ENCODE data around the gene FADS3.
A peak's percentile ranks its signal among the peaks of the same experiment; 100 is the strongest.
"Not testable (repeated sequence)": the region's sequence is repeated elsewhere in the genome, so short reads cannot be mapped to it uniquely, and the experiment has no call there.

Gene FADS3

DNA sequence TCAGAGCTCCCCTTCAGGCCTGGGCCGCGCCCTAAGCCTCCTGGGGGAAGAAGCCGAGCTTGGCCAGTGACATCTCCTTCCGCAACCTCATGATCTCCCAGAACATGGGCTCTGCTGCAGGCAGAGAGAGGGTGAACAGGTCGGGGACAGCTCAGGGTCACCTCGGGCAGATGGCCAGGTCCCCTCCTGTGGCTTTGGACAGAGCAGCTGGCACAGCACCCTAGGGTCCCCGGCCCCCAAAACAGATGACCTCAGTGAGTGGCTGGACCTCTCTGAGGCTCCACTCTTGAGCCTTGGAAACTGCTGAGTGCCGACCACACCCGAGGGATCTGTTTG, 6.9 kb upstream of the FADS3 start:
- no peak for DNase-seq (ENCODE audit: low spot score)

DNA sequence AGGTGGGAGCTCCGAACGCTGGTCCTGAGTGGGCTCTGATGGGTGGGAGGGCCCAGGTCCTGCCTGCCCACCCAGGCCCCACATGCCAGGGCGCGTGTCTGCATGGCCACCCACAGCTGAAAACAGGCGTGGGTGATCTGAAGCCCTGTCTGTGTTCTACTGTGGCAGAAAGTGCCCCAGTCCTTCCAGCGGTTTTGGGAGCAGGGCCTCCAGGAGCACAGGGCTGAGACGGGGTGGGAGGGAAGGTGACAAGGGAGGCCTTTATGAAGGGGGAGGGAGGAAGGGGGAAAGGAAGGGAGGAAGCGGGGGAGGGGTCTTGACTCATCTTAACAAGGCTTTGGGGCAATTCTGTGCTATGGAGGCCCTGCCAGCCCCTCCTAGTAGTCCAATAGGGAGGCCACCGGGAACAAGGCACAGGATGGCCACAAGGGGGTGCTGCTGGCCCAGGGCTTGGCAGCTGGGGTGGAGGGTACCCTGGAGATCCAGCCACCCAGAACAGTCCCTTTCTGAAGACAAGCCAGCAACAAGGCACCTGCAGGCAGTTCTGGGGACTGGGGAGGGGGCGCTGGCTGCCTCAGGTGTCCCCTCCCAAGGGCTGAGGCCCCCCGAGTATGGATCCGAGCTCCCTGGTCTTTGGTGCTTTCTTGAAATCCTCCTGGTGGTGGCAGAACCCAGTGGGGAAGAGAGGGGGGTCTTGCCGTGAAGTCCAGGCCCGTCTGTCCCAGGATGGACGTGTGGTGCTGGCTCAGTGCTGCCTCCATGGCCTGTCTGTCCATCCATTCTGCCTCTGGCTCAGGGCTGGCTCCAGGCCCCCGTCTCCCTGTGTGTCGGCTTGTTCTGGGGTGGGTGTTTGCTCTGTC, 6.3 kb upstream of the FADS3 start:
- DNase-seq (ENCODE audit: low spot score) = peak; percentile 94

DNA sequence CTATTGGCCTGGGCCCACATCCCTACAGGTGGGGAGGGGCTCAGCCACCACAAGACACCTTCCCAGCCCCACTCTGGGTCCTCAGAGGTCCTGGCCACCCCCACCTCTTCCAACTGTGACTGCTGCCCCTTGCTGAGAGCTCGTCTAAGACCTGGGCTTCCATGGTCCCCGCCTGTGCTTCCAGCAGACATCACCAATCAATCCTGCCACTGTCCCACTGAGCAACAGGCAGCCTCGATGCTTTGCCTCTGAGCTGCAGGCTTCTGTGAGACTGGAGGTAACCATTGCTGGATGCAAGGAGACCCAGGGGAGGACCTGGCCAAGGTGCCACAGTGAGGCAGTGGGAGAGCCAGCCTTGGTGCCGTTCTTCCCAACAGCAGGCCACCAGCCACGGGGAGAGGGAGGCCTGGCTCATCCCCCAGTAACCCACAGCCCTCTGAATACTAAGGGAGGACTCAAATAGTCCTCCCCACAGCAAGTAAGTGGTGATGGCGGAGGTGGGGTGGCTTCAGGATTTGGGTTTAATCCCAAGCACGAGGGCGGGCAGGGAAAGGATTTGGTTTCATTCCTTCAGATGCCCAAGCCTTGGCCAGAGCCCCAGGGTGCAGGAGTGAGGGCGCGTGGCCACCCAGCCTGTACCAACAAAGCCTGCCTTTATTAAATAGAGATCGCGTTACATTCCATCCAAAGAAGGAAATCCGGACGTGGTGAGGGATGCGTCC, 5.5 kb upstream of the FADS3 start:
- no peak for DNase-seq (ENCODE audit: low spot score)

DNA sequence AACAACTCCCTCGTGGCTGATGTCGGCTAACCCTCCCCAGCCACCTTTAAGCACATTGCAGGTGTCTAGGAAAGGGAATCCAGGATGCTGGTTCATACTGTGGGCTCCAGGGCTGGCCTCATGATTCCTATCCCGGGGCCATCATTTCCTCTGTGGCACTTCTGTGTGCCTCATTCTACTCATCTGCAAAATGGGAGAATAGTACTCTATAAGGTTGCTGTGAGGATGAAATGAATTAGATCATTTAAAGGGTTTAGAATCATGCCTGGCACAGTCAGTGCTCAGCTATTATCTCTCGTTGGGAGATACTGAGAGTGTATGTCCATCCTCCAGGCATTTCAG, 4.3 kb upstream of the FADS3 start:
- DNase-seq (ENCODE audit: low spot score) = no peak

DNA sequence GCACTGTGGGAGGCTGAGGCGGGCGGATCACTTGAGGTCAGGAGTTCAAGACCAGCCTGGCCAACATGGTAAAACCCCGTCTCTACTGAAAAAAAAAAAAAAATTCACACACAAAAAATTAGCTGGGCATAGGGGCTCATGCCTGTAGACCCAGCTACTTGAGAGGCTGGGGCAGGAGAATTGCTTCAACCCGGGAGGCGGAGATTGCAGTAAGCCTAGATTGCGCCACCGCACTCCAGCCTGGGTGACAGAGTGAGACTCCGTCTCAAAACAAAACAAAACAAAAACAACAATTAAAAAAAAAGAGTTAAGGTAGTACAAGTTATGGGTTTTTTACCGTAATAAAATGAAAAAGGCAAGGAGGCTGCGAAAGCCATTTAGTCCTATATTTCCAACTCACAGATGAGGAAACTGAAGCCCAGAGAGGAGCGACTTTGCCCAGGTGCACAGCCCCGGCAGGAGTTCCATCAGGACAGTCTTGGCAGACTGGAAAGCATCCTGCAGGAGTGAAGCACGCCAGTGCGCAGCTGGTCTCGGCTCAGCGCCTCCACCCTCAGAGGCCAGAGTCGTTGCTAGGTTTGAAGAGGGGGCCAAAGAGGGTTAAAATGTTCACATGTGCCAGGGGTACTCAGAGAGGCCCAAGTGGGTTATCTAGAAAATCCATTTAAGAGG, 3.8 kb upstream of the FADS3 start:
- no peak for DNase-seq (ENCODE audit: low spot score)

DNA sequence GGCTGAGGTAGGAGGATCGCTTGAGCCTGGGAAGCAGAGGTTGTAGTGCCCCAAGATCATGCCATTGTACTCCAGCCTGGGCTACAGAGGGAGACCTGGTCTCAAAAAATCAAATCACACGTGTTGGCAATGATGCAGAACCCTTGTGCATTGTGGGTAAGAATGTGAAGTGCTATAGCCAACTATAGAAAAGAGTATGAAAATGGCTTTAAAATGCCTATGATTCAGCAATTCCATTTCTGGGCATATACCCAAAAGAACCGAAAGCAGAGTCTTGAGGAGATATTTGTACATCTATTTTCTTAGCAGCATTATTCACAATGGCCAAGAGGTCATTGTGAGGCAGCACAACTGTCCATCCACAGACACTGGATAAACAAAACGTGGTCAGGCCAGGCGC, 2.6 kb upstream of the FADS3 start:
- peak; percentile 75 for DNase-seq (ENCODE audit: low spot score)

DNA sequence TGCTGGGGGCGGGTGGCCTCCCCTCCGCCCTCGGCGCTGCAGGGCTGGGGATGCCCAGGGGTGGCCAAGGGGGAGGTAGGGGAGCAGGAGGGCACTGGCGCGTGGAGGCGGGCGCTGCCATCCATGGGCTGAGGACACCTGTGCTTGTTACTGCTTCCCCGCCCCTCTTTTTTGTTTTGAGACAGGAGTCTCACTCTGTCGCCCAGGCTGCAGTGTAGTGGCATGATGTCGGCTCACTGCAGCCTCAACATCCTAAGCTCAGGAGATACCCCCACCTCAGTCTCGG, 683 bp upstream of the FADS3 start:
- DNase-seq (ENCODE audit: low spot score) = no peak

DNA sequence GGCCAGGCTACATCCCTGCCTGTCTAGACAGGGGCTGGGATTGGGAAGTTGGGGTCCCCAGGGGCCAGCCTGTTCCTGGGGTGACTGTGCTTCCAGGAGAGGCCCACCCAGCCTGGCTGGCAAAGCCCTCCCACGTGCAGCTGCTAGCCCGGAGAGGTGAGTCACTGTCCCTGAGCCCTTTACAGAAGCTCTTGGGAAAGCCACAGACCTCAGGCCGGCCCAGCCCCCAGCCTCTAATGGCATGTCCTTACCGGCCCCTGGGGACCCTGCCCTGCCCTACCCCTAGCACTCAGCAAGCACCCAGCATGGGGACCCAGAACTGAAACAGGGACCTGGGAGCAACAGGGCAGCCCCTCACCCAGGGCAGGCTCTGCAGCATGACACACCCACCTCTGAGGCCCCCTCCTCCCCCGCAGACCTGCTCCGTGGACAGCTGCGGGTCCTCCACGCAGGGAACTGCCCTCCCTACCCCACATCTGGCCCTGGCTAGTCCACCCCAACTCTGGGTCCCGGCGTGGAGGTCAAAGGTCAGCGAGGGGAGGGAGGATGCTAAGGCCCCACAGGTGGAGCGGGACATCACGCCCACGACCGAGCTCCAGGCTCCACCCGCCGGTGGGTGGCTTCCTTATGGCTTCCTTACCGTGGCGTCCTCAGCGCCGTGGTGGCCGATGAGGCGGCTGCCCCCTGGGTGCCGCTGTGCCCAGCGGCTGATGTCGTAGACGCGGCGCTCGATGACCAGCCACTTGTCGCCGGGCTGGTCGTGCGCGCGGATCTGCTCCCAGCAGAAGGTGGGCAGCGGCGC, 615 bp downstream of the FADS3 start:
- DNase-seq (ENCODE audit: low spot score) = peak; percentile 92

DNA sequence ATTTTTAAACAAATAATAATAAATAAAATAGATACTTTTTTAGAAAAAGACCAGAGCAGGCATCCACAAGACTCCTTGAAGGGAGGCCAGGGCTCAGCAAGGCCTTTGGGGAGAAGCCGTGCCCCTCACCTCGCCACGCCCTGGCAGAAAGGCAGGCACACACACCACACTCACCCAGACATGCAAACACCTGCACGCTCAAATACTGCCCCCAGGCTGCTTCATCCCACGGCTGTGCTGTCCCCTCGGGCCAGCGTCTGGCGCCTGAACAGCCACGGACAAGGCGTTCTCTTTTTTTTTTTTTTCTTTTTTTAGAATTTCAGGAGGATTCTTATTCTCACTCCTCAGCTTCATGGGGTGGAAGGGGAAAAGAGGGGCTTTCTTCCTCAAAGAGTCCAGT, 1.5 kb downstream of the FADS3 start:
- no peak for DNase-seq (ENCODE audit: low spot score)

DNA sequence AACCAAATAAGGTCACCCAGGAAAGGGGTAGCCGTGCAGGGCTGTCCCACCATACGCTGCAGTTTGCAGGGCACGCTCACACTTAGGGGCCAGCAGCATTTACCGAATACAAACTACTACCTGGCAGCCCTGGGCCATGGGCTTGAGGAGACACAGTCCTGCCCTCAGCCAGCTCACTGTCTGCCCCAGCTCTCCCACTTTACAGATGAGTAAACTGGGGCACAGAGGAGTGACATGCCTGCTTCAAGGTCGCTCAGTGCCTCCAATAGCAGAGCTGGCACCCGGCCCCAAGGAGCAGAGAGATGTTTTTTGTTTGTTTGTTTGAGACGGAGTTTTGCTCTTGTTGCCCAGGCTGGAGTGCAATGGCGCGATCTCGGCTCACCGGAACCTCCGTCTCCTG, 2.8 kb downstream of the FADS3 start:
- no peak for DNase-seq (ENCODE audit: low spot score)

DNA sequence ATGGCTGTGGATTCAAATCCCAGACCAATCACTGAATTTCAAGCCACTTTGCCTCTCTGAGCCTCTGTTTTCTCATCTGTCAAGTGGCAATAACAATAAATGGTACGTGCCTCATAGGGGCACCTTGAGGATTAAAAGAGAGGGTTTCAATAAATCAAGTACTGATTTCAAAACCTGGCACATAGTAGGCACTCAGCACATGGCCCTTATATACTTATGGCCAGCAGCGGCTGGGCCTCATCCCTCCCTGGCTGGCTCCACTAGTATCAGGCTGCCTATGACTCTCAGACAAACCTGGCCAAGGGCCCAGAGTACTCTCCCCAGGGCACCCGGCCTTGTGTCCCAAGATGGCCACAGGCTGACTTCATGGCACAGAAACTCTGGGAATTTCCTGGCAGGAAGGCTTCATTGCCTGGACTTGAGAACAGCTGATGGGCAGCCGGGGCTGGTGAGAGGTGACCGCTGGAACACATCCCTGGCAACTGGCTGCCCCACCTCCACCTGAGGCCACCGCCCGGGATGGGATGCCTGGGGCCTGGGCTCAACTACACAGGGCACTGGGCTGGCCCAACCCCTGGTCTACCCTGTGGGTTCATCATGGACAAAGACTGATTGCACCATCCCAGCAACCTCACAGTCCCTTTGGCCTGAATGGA, 3.4 kb downstream of the FADS3 start:
- DNase-seq (ENCODE audit: low spot score) = peak; percentile 94

DNA sequence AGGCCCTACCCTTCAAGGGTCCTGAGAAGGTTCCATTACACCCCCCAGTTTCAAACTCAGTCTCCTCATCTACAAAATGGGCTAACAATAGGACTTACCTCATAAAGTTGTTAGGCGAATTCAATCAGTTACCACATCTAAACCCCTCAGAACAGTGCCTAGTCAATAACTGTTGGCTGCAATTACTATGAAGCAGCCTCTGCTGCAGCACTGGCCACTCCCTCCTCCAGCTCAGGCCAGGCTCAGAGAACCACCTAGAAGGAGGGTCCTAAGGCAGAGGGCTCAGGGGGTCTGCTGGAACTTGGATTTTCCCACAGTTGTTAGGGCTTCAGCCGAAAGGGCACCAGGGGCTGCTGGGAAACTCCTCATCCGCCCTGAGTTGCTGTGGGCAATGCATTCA, 4.7 kb downstream of the FADS3 start:
- DNase-seq (ENCODE audit: low spot score) = no peak

DNA sequence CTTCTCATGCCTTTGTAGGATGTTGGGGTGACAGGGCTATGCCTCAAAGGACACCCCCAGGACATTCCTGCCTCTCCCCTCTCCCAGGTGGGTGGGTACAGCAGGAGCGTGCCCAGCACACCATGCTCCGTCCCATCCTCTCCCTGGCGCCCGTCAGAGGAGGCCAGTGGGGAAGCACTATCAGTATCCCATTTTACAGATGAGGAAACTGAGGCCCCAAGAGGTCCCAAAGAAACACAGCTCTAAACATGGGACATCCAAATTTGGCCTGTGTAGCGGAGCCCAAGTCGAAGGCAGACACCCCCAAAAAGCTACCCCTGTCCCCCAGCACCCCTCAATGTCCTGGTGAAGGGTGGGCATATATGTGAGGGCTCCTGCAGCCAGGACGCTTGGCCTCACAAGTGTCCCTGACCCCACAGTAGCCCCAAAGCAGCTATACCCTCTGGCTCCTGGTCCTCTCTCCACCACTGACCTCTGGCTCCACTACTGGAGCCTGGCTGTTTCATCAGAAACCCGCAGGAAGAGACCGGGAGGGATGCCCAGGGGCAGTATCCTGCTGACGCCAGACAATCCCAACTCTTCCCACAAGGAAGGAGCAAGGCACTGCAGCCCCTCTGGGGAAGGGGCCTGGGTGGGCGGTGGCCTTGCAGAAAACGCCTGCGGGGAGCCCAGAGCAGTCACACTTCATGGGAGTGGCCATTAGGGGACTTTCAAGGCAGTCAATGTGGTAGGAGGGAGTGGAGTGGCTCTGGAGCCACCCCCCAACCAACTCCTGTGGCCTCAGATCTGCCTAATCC, 5.4 kb downstream of the FADS3 start:
- no peak for DNase-seq (ENCODE audit: low spot score)

DNA sequence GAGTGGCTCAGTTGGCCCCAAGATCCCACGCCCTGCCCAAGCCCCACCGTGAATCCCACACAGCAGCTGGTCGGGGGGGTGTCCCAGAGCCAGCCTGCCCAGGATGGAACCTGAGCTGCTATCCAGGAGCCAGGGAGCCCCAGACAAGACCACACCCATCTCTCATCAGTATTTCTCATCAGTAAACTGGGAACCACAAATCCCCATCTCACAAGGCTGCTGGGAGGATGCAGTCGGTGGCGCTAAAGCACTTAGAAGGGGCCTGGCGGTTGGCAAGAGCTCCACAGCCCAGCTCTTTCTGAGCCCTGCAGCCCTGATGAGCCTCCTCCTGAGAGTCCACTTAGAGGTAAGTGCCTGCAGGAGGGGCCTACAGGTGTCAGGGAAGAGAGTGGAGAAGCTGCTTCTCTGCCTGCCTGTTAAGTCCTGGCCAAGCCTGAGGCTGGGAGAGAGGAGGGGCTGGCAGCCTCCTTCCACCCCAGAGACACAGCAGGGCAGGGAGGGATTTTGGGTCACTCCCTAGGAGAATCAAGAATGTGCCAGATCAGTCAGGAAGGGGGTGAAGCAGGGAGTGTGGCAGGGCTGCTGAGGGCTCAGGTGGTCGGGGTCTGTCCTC, 6.1 kb downstream of the FADS3 start:
- no peak for DNase-seq (ENCODE audit: low spot score)

DNA sequence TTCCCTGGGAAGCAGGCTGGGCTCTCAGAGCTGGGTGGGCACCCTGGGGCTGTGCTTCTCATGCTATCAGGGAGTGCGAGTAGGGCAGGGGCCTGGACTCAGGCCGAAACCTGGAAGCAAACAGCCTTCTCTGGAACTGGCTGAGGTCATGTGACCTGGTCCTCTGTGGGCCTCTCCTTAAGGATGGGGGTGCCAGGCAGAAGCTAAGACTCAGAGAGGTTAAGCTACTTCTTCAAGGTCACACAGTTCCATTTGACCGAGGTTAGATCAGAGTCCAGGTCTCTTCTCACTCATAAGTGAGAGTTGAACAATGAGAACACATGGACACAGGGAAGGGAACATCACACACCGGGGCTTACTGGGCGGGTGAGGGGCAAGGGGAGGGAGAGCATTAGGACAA, 7.4 kb downstream of the FADS3 start:
- no peak for DNase-seq (ENCODE audit: low spot score)

DNA sequence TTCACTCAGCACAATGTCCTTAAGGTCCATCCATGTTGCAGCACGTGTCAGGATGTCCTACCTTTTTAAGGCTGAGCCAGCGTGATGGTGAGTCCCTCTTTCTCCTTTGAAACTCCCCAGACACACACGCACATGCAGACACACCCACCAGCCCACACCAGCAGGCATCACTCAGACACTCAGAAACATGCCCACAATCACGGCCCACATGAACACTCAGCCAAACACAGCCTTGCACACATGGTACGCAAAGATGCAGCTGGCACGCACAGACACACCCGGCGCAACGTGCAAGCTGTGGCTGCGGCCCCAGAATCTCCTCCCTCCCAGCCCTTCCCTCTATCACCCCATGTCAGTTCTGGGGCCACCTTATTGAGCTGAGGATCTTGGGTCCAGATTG, 8.0 kb downstream of the FADS3 start:
- no peak for DNase-seq (ENCODE audit: low spot score)

DNA sequence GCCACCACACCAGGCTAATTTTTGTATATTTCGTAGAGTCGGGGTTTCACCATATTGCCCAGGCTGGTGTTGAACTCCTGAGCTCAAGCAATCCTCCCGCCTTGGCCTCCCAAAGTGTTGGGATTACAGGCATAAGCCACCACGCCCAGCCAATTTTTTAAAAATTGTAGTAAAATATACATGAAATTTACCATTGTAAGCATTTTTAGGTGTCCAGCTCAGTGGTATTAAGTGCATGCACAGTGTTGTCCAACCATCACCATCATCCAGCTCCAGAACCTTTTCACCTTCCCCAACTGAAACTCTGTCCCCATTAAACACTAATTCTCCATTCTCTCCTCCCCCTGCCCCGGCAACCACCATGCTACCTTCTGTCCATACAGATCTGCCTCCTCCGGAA, 8.5 kb downstream of the FADS3 start:
- no peak for DNase-seq (ENCODE audit: low spot score)

DNA sequence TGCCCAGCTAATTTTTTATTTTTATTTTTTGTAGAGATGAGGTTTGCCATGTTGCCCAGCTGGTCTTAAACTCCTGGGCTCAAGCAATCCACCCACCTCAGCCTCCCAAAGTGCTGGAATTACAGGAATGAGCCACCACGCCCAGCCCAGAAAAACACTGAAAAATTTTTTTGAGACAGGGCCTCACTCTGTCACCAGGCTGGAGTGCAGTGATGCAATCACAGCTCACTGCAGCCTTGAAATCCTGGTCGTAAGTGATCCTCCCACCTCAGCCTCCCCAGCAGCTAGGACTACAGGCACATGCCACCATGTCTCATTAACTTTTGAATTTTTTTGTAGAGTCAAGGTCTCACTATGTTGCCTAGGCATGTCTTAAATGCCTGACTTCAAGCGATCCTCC, 9.1 kb downstream of the FADS3 start:
- DNase-seq (ENCODE audit: low spot score) = not testable (repeated sequence)

DNA sequence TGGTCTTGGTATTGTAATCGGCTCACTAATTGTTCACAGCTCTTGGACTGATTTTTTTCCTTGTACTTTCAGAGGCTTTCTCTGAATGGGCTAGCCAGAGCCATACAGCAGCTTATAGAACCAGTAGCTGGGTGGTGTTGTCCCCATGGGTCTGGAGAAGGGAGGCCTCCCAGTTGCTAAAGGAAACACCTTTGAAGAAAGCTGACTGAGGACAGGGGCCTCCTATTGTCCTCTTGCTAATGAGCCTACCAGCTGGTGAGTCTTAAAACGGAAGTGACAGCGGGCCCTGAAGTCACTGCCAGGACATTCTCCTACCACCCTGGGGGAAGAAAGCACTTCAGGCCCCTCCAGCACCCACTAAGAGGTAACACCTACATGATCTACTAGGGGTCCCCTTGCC, 9.9 kb downstream of the FADS3 start:
- no peak for DNase-seq (ENCODE audit: low spot score)

DNA sequence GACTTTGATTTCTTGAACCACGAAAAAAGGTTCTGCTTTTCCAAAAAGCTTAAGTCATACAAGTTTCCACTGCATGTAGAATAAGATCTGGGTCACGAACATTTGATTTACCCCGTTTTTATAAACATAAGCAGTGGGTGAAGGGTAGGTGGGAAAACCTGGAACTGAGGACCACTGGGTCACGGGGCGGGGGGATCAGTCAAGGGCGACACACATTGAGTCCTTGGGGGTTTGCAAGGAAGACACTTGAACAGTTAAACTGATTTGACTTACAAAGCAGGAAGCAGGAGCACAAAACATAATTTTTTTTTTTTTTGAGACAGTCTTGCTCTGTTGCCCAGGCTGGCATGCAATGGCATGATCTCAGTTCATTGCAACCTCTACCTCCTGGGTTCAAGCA, 10.9 kb downstream of the FADS3 start:
- DNase-seq (ENCODE audit: low spot score) = no peak

DNA sequence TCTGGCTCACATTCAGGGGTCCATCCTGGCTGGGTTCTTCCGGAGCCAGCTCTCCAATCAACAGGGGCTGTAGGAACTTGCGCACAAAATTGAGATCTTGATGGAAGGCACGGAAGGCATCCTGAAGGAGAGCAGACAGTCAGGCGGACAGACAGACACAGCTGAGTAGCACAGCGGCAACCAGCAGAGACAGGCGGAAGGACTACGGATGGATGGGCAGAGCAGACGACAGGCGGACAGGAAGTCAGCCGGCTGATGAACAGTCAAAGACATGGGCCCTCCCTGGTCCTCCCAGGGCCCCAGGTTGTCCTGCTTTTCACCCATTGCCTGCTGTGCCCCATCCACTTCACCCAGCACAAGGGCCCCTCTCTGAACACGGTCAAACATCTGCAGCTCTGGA, 11.3 kb downstream of the FADS3 start:
- no peak for DNase-seq (ENCODE audit: low spot score)

Data from hepatic stellate cell (primary cell).